CD4-positive, alpha-beta T cell treated with Interleukin-21 for 1 hour (primary cell): ENCODE data around the gene KCNJ4.
"Not testable (repeated sequence)": the region's sequence is repeated elsewhere in the genome, so short reads cannot be mapped to it uniquely, and the experiment has no call there.

Experiments
- DNase-seq: peaks from one replicate; pipeline ENCODE4 v3.0.0-alpha.2; 2020

Gene KCNJ4

DNA sequence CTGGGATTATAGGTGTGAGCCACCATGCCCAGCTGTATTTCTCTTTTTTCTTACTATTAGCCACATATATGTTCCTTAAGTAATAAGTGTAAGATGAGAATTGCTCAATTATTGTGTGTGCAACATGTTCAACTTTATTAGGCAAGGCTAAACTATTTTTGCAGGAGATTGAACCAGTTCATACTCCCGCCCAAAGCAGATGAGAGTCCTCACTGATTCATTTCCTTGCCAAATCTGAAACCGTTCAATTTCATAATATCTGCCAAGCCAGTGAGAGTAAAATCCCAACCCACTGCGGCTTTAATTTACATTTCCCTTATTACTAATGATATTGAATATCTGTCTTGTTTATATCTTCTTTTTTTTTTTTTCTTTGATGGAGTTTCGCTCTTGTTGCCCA lies 48.4 kb downstream of the KCNJ4 start:
- DNase-seq, result no peak

DNA sequence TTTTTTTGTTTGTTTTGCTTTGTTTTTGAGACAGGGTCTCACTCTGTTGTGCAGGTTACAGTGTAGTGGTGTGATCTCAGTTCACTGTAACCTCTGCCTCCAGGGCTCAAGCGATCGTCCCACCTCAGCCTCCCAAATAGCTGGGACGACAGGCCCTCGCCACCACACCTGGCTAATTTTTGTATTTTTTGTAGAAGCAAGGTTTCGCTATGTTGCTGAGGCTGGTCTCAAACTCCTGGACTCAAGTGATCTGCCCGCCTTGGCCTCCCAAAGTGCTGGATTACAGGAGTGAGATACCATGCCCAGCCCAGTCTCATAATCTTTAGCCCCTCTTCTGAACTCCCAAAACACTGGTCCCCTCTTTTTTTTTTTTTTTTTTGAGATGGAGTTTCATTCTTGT lies 50.6 kb downstream of the KCNJ4 start:
- DNase-seq, result no peak

DNA sequence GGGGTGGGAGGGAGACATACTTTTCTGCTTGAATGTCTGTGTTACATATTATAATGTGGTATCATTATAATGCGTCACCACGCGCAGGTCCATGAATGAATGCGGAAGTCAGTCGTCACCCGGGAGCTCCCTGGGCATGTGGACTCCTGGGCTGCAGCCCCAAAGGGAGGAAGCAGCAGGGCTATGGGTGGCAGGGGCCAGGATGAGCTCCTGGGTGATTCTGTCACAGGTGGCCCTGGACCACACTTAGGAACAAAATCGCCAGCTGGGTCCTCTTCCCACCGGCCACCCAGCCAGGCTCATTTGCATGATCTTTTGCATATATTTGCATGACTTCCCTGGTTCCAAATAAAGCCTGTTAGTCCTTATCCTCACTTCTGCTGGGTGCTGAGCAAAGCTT lies 51.2 kb downstream of the KCNJ4 start:
- no peak for DNase-seq

GRCh38 chr22:38402204-38402603 lies 52.8 kb downstream of the KCNJ4 start:
- no peak for DNase-seq

DNA sequence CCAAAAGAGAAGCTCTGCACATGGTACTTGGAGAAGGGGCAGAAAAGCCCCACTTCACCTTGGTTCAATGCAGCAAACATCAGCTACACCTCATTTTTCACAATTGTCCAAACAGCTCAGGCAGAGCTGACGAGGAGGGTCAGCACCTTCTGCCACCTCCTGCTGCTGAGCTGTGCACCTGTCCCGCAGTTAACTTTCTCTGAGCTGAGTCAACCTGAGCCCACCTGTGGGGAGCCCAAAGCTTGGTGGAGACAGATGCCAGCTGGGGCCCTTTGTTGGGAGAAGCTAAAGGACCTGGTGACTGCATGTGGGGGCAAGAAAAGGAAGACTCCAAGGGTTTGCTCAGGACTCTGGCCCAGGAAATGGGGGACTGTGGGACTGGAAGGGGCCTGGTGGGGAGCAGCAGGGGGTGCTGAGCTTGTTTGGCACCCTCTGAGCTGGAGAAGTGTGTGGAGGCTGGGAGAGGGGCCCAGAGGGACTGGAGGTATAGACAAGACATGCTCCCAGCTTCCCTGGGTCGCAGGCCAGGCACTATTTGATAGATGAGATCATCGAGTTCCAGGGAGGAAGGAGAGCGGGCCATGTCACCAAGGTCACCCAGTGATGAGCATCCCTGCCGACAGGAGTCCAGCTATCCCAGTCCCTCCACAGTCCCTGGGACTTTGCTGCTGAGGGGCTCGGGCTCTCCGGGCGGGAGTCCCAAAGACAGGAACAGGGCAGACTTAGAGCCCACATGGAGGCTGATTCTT lies 53.5 kb downstream of the KCNJ4 start:
- DNase-seq, result no peak

DNA sequence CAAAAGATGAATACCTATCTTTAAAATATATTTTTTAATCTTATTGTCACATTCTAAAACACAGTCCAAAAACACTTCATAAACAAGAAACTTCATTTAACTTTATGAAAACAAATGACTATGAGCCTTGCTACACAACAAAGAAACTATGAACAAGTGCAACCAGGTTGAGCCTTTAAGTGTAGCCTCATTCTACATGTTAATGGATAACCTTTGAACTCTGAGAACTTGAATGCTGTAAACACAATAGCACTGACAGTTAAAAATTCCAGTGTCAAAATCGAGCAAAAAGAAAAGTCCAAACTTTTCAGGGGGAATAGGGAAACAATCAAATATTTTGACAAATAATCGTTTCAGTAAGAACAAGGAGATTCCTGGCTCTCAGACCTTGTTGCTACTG lies 54.7 kb downstream of the KCNJ4 start:
- DNase-seq, result not testable (repeated sequence)

DNA sequence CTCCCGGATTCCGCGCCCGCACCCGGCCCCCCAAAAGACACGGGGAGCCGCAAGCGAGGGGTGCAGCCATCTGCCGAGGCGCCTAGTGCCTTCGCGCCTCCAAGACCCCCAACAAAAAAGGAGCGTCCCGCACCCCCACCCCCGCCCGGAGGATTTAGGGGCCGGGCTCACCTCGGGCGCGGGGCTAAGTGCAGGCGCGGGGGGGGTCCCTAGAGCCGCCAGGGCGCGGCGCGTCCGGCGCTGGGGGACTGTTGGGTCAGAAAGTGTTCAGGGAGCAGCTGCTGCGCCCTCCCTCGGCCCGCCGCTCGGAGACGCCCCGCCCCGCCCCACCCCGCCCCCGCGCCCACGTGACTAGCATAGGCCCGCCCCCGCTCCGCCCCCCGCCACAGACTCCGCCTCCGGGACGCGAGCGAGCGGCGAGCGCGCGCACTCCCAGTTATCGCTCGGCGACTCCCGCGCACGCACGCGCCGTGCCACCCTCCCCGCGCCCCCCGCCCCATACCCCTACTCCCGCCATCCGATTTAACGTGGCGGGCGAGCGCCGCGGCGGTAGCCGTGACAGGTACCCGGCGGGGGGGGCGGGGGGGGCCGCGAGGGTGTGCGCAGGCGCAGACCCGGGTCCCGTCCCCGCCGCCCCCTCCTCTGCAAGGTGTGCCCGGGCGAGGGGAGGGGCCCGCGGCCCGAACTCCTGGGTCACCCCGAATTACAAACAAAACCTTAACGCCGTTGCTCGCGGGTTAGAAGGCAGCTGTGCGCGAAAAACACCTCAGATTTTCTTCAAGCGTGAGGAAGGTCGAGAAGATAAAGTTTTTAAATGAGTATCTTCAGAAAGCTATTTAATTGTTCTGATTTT lies 56.2 kb downstream of the KCNJ4 start:
- DNase-seq, result peak; percentile 87

DNA sequence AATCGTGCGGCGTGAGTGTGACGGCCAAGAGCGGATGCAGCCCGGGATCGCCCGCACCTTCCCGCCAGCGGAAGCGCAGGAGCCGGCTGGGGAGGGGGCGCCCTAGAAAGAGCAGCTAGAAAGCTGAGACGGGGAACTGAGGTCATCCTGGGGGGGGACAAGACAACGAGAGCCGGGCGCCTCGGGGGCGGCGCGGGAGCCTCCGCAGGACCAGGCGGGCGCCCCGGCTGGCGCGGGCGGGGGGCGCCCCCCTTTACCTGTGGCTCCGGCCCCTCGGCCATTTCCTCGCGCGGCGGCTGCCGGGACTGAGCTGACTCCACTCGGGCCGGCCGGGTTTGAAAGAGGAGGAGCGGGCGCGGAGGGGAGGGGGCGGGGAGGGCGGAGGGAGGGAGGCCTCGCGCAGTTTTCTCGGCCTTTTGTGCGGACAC lies 56.8 kb downstream of the KCNJ4 start:
- DNase-seq, result peak; percentile 43

- DNase-seq, result peak; percentile 37
Measured at GRCh38 chr22:38397189-38398085, 57.6 kb downstream of the KCNJ4 start.

GRCh38 chr22:38396440-38397069 lies 58.4 kb downstream of the KCNJ4 start:
- DNase-seq, result not testable (repeated sequence)

DNA sequence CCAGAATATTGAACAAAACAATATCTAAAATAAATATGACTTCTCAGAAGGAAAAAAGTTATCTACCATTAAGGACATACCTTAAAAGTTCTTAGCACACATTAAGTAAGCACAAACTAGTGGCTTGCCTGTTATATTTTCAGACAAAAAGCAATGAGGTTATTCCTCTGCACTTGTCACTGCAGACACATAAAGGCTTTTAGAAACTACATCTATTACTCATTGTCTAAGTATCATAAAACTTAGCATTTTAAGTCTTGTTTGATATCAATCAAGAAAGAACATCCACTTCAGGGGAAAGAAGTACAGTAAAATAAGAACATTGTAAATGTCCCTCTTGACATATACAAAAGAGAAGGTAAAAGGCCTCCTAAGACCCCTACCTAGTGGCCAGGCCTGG lies 59.1 kb downstream of the KCNJ4 start:
- DNase-seq, result not testable (repeated sequence)

DNA sequence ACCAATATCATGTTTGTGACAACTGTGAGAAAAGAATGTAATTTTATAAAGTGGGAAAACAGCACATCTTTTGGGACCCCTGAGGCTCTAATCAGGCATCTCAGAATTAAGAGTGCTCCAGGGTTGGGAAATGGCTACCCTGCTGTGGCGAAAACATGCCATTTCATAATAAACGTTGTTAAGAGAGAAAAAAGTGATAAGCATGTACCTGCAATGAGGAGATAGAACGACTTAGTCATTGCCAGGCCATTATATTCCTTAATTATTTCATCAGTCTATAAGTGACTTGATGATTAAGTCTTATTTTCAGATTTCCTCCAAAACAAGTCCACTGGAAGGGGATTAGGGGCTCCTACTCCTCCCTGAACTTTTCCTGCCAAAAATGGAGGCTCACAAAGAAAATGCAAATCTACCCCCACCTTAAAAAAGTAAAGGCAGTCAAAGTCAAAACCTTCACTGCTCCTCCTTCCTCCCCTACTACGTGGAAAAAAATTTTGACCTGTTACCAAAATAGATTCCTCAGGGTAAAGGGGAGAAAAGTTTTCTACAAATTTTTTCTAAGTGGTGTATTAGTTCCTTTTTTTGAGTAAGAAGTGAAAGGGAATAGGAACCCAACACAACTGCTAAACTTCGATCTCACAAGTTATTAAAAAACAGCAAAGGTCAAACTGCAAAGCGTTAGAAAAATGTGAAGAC lies 59.9 kb downstream of the KCNJ4 start:
- DNase-seq, result peak; percentile 27

DNA sequence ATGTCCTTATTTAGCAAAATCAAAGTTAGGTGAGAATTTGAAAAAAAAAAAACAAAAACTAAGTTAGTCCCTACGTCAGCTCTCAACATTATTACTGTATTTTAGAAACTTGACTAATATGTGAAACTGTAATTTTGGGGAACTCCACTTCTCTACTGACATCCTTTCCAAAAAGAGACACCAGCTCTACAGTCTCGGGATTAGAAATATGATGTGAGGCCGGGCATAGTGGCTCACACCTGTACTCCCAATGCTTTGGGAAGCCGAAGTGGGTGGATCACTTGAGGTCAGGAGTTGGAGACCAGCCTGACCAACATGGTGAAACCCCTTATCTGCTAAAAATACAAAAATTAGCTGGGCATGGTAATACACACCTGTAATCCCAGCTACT lies 65.6 kb downstream of the KCNJ4 start:
- DNase-seq, result not testable (repeated sequence)

DNA sequence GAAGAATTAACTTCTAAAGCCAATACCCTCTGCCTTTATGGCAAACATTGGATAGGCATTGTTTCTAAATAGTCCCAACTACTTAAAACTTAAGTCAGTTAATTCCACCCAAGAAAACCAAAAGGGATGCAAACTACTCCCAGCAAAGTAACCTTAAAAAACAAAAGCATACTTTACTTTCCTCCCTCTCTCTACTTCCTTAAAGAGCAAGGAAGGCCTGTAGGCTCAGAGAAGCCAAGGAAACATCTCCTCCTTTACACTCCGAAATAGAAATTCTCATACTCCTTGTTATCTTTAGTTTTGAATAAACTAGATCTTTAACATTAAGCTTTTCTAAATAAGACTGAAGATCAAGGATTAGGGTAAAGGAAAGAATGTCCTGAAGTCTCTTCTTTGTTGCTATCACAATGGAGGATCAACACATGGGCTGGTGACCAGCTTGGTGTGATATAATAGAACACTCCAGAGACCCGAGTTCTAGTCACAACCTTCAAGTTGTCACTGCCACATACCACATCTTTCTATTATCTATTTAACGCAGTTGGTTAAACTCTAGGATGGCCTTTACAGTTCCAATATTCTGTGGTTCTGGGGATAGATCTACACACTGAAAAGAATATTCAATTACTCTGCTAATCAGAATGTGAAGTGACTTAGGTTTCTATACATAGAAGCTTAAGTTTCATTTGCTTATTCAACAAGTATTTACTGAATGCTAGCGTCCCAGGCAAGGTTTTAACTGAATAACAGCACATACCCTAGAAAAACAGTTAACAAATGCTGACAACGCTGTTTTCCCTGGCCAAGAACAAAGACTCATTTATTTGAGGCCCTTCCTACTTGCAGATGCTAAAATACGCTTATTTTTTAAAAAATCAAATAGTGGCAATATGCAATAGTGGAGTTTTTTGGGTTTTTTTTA lies 66.2 kb downstream of the KCNJ4 start:
- not testable (repeated sequence) for DNase-seq

- not testable (repeated sequence) for DNase-seq
Measured at GRCh38 chr22:38386918-38387317, 68.1 kb downstream of the KCNJ4 start.

DNA sequence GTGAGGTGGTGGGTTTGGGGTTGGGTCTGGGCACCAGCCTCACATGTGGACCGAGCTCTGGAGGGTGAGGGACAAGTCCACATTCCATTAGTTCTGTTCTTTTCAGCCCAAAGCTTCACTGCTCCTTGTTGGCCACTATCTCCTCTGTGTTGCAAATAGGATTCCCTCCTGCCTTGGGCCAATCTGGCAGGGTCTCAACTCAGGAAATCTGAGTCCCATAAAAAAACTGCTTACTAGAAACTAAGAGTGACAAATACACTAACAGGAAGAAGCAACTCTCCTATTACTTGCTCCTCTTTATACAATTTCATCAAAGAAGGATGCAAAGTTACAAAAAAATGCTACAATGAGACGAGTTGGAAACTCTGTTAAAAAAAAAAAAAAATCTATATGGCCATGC lies 71.6 kb downstream of the KCNJ4 start:
- DNase-seq, result no peak

DNA sequence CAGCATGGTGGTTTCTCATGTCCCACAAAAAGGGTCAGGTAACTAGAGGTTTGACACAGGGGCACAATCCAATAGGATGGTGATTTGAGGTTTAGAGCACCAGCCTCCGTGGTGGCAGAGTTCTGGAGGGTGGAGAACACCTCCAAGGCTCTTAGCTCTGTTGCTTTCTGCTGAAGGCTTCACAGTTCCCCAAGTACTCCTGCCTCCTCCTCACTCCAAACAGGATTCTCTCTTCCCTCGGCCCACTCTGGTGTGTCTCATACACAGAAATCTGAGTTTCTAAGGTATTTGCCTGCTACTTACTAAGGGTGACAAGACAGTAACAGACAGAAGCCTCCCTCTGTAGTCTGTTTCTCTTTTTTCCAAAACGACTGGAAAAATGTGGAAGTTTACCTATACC lies 73.6 kb downstream of the KCNJ4 start:
- DNase-seq, result not testable (repeated sequence)
